WTC11 (cell line): ENCODE data around the gene IFNAR2. TPM values are rescaled to one million over a fixed set of nuclear protein-coding genes. Genes with fewer than 3 reads are reported as not detected.

Experiments used
- ZSCAN18 ChIP-seq: fragments of 250-450 bp; sonication (Bioruptor Pico); IDR thresholded peaks from 2 replicates; pipeline ENCODE4 v2.1.2; 2022; ENCODE audit warnings: mild to moderate bottlenecking, moderate library complexity
- total RNA-seq: library from RNA; stranded (reverse); gene quantifications from 3 replicates; pipeline ENCODE4 v1.2.3, GENCODE V29; 2021

IFNAR2 gene
- total RNA-seq, 1 experiment from 2014 or later, result 13.3 TPM

DNA sequence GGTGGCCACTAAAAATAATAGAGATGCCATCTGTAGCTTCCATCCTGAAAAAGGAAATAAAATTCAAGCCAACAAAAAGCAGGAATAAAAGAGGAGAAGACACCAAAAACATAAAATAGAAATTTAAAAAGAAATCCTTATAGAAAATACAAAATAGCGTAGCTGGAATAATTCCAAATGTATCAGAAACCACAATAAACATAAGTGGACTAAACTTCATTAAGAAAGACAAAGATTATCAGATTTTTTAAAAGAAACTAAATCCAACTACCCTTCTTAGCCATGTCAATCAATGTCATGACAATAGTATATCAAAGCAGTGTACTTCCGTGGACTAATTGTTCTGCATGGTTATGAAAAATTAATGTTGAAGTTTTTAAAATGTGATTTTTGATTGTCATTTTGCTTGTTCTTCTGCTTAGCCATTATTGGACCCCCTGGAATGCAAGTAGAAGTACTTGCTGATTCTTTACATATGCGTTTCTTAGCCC is 49.6 kb downstream of the IFNAR2 start (continued):
- TF ChIP-seq ZSCAN18 (CRISPR knock-in tag), result no peak
- TF ChIP-seq, all 79 proteins: peak for 0

Other genes with a start within 250 kb of the IFNAR2 start
- 0.60 to 0.79 TPM (median 0.71 TPM) in 3 replicates for gene OLIG2, start 204.0 kb upstream of the IFNAR2 start, total RNA-seq
- 2.1 to 2.4 TPM (median 2.2 TPM) in 3 replicates for gene OLIG1, start 159.8 kb upstream of the IFNAR2 start, total RNA-seq
- 3.7 to 5.1 TPM (median 4.1 TPM) in 3 replicates for gene IL10RB, start 36.4 kb downstream of the IFNAR2 start, total RNA-seq
- 12.2 to 14.6 TPM (median 13.2 TPM) in 3 replicates for gene IFNAR1, start 95.0 kb downstream of the IFNAR2 start, total RNA-seq
- 34.1 to 37.3 TPM (median 35.7 TPM) in 3 replicates for gene IFNGR2, start 173.5 kb downstream of the IFNAR2 start, total RNA-seq